IMR-90 (cell line): ENCODE results near the gene KCNQ5.

Source experiments
- CEBPB ChIP-seq: IDR thresholded peaks from 2 replicates; pipeline ENCODE4 v1.6.1; 2012; ENCODE audit warnings: low read depth, low read length, improper control_type of control experiment
- CHD1 ChIP-seq: IDR thresholded peaks from 2 replicates; pipeline ENCODE4 v1.6.1; 2012; ENCODE audit warnings: low read depth, low read length, improper control_type of control experiment
- FOS ChIP-seq: fragments of 150-350 bp; IDR thresholded peaks from 2 replicates; pipeline ENCODE4 v1.6.1; 2016; ENCODE audit warnings: low read depth, low read length
- MAFK ChIP-seq: IDR thresholded peaks from 2 replicates; pipeline ENCODE4 v1.6.1; 2012; ENCODE audit warnings: low read depth, low read length, improper control_type of control experiment
- MXI1 ChIP-seq: IDR thresholded peaks from 2 replicates; pipeline ENCODE4 v1.6.1; 2012; ENCODE audit warnings: low read depth, mild to moderate bottlenecking, low read length, moderate library complexity, borderline replicate concordance
- POLR2A ChIP-seq: IDR thresholded peaks from 2 replicates; pipeline ENCODE4 v1.6.1; 2012; ENCODE audit warnings: mild to moderate bottlenecking, low read depth, low read length
- RAD21 ChIP-seq: IDR thresholded peaks from 2 replicates; pipeline ENCODE4 v1.6.1; 2012; ENCODE audit warnings: low read length, improper control_type of control experiment
- RCOR1 ChIP-seq: IDR thresholded peaks from 2 replicates; pipeline ENCODE4 v1.6.1; 2012; ENCODE audit warnings: mild to moderate bottlenecking, low read length, improper control_type of control experiment; ENCODE audit not compliant: insufficient replicate concordance
- SMC3 ChIP-seq: fragments of 150-350 bp; IDR thresholded peaks from 2 replicates; pipeline ENCODE4 v1.6.1; 2016; ENCODE audit warnings: low read depth, mild to moderate bottlenecking, antibody characterized with exemption, low read length, moderate library complexity
- TF ChIP-seq, protein P1 (sequence below): fragments of 150-350 bp; IDR thresholded peaks from 2 replicates; pipeline ENCODE4 v1.6.1; 2017; ENCODE audit warnings: mild to moderate bottlenecking, antibody characterized with exemption, low read length, low read depth
- TF ChIP-seq, protein P2 (sequence below): conservative IDR thresholded peaks from 2 replicates; pipeline ENCODE4 v1.5.1; 2012; ENCODE audit warnings: mild to moderate bottlenecking, low read depth, low read length, improper control_type of control experiment
- TF ChIP-seq, protein P3 (sequence below): fragments of 150-350 bp; IDR thresholded peaks from 2 replicates; pipeline ENCODE4 v1.6.1; 2016; ENCODE audit warnings: low read depth, mild to moderate bottlenecking, low read length, moderate library complexity, borderline replicate concordance

DNA sequence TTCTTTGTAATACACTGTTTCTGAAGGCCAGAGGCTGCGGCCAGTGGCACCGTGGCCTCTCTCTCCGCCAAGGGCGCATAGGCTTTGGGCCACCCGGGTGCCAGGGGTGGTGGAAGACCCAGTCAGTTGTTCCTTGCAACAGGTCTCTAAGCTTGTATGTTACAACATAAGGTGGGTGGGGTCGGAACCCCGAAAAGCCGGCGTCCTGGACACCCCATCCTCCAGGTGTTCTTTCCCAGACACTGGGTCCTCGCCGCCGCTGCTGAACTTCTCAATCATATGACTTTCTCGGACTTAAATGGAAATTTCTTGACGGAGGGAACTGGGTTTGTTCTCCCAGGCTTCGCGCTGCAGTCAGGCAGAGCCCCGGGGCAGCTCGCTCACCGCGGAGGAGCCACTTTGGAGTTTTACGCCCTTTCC lies 983 bp upstream of the KCNQ5 start:
- TF ChIP-seq, protein P1, sequence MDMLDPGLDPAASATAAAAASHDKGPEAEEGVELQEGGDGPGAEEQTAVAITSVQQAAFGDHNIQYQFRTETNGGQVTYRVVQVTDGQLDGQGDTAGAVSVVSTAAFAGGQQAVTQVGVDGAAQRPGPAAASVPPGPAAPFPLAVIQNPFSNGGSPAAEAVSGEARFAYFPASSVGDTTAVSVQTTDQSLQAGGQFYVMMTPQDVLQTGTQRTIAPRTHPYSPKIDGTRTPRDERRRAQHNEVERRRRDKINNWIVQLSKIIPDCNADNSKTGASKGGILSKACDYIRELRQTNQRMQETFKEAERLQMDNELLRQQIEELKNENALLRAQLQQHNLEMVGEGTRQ = no peak
- TF ChIP-seq, protein P2, sequence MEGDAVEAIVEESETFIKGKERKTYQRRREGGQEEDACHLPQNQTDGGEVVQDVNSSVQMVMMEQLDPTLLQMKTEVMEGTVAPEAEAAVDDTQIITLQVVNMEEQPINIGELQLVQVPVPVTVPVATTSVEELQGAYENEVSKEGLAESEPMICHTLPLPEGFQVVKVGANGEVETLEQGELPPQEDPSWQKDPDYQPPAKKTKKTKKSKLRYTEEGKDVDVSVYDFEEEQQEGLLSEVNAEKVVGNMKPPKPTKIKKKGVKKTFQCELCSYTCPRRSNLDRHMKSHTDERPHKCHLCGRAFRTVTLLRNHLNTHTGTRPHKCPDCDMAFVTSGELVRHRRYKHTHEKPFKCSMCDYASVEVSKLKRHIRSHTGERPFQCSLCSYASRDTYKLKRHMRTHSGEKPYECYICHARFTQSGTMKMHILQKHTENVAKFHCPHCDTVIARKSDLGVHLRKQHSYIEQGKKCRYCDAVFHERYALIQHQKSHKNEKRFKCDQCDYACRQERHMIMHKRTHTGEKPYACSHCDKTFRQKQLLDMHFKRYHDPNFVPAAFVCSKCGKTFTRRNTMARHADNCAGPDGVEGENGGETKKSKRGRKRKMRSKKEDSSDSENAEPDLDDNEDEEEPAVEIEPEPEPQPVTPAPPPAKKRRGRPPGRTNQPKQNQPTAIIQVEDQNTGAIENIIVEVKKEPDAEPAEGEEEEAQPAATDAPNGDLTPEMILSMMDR = no peak
- TF ChIP-seq MAFK (no peak), MXI1 (no peak), POLR2A (no peak), FOS (no peak), SMC3 (no peak), CEBPB (no peak), RCOR1 (no peak), RAD21 (no peak), CHD1 (no peak)
- TF ChIP-seq, protein P3, sequence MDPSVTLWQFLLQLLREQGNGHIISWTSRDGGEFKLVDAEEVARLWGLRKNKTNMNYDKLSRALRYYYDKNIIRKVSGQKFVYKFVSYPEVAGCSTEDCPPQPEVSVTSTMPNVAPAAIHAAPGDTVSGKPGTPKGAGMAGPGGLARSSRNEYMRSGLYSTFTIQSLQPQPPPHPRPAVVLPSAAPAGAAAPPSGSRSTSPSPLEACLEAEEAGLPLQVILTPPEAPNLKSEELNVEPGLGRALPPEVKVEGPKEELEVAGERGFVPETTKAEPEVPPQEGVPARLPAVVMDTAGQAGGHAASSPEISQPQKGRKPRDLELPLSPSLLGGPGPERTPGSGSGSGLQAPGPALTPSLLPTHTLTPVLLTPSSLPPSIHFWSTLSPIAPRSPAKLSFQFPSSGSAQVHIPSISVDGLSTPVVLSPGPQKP = no peak
